Fibroblast of lung (primary cell): ENCODE measurements around the gene ING2. TPM values are rescaled to one million over a fixed set of nuclear protein-coding genes. Genes with fewer than 3 reads are reported as not detected.
A peak's percentile ranks its signal among the peaks of the same experiment; 100 is the strongest.

Experiments
- DNase-seq, 2 donors: peaks; one replicate each; pipeline versions ENCODE4 v3.0.0 to v3.0.0-alpha.2; 2010; ENCODE audit warnings: low read depth in 2 of 2
- H2AFZ ChIP-seq: 2 replicates; pipeline ENCODE4 v1.5.1; 2012; ENCODE audit warnings: low read length, control low read depth, inconsistent platforms
- H3K27ac ChIP-seq: 2 replicates; pipeline ENCODE4 v1.5.1; 2011; ENCODE audit warnings: low read length, control low read depth; ENCODE audit not compliant: insufficient read depth
- H3K27me3 ChIP-seq: 2 replicates; pipeline ENCODE4 v1.5.1; 2011; ENCODE audit warnings: mild to moderate bottlenecking, low read length; ENCODE audit not compliant: control insufficient read depth, insufficient read depth
- H3K36me3 ChIP-seq: 2 replicates; pipeline ENCODE4 v1.5.1; 2011; ENCODE audit warnings: low read length; ENCODE audit not compliant: control insufficient read depth, insufficient read depth
- H3K4me1 ChIP-seq: 2 replicates; pipeline ENCODE4 v1.5.1; 2011; ENCODE audit warnings: low read length; ENCODE audit not compliant: control insufficient read depth, insufficient read depth; ENCODE audit errors: extremely low read depth
- H3K4me2 ChIP-seq: 2 replicates; pipeline ENCODE4 v1.5.1; 2011; ENCODE audit warnings: low read length, control low read depth; ENCODE audit not compliant: insufficient read depth; ENCODE audit errors: extremely low read depth
- H3K4me3 ChIP-seq, 4 experiments: fragments of 200-600 bp in 1 of 4; sonication (generic) in 1 of 4; replicated peaks in 1 of 4; 2 replicates each; pipeline ENCODE4 v1.5.1; 2011 to 2016; ENCODE audit warnings: low read length in 4 of 4, low read depth in 3 of 4, mild to moderate bottlenecking in 3 of 4, control low read depth in 2 of 4, inconsistent platforms in 1 of 4, mixed read lengths in 1 of 4; ENCODE audit not compliant: insufficient read depth in 1 of 4; ENCODE audit errors: control extremely low read depth in 1 of 4
- H3K79me2 ChIP-seq: 2 replicates; pipeline ENCODE4 v1.5.1; 2012; ENCODE audit warnings: mild to moderate bottlenecking, low read length, inconsistent platforms; ENCODE audit not compliant: control insufficient read depth, insufficient read depth
- H3K9ac ChIP-seq: 2 replicates; pipeline ENCODE4 v1.5.1; 2011; ENCODE audit warnings: mild to moderate bottlenecking, low read length, control low read depth; ENCODE audit not compliant: insufficient read depth
- H3K9me3 ChIP-seq: 2 replicates; pipeline ENCODE4 v1.5.1; 2012; ENCODE audit warnings: low read depth, low read length; ENCODE audit not compliant: control insufficient read depth, insufficient read depth
- H4K20me1 ChIP-seq: 2 replicates; pipeline ENCODE4 v1.5.1; 2011; ENCODE audit warnings: low read length; ENCODE audit not compliant: control insufficient read depth, insufficient read depth; ENCODE audit errors: extremely low read depth
- EZH2 ChIP-seq: IDR thresholded peaks from 2 replicates; pipeline ENCODE4 v1.5.1; 2012; ENCODE audit warnings: low read length, control low read depth, mild to moderate bottlenecking; ENCODE audit errors: missing control alignments
- polyA plus RNA-seq, 2 donors: library from polyadenylated mRNA; depleted of rRNA in 1 of 2; stranded (reverse) in 1 of 2; unstranded in 1 of 2; fragments of >200 nt; gene quantifications; 2 replicates each; pipeline ENCODE4 v1.2.1, GENCODE V29; 2011 to 2012; ENCODE audit warnings: missing spikeins in 1 of 2
- total RNA-seq: library from RNA; depleted of rRNA; stranded (reverse); fragments of >200 nt; gene quantifications from 2 replicates; pipeline ENCODE4 v1.2.1, GENCODE V29; 2014
- TF ChIP-seq, protein P1 (sequence below), 2 donors: IDR thresholded peaks in 1 of 2; conservative IDR thresholded peaks in 1 of 2; 1 replicate in 1 of 2; 2 replicates in 1 of 2; pipeline ENCODE4 v1.5.1; 2011 to 2012; ENCODE audit warnings: low read length in 2 of 2, control low read depth in 1 of 2, inconsistent platforms in 1 of 2, low read depth in 1 of 2, mild to moderate bottlenecking in 1 of 2

Gene ING2
- total and polyA plus RNA-seq, 2 donors (not counting 1 experiment from before 2014, with no cell fraction given): 7.9 to 12.1 TPM

DNA sequence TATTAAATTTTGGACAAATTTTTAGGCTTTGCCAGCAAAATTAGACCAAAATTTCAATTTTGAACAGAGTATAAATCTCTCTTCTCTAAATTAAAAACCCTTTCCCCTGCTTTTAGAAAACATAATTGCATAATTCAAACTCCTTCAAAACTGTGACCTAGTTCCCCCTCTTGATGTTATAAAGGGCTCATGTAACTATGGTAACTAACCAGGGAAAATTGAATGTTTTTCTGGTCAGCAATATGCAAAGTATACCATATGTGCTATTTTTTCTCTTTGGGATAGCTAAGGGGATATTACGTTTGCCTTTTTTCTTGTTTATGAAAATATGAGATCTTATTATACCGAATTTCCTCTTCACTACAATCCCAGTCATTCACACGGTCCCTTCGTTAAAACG is 5.1 kb upstream of the ING2 start:
- Histone ChIP-seq H3K27ac (no peak overlapping the region), H3K9ac (no peak overlapping the region), H2AFZ (no peak overlapping the region), H3K27me3 (no peaks in the 10 kb centered on the region), H3K4me1 (peaks cover 2% of the 10 kb centered on the region), H3K9me3 (no peaks in the 10 kb centered on the region), H3K4me2 (no peak overlapping the region), H3K36me3 (no peaks in the 10 kb centered on the region), H4K20me1 (no peaks in the 10 kb centered on the region), H3K4me3 (no peak overlapping the region), H3K79me2 (peaks cover 8% of the 10 kb centered on the region)
- DNase-seq: no peak
- TF ChIP-seq, protein P1, sequence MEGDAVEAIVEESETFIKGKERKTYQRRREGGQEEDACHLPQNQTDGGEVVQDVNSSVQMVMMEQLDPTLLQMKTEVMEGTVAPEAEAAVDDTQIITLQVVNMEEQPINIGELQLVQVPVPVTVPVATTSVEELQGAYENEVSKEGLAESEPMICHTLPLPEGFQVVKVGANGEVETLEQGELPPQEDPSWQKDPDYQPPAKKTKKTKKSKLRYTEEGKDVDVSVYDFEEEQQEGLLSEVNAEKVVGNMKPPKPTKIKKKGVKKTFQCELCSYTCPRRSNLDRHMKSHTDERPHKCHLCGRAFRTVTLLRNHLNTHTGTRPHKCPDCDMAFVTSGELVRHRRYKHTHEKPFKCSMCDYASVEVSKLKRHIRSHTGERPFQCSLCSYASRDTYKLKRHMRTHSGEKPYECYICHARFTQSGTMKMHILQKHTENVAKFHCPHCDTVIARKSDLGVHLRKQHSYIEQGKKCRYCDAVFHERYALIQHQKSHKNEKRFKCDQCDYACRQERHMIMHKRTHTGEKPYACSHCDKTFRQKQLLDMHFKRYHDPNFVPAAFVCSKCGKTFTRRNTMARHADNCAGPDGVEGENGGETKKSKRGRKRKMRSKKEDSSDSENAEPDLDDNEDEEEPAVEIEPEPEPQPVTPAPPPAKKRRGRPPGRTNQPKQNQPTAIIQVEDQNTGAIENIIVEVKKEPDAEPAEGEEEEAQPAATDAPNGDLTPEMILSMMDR (conservative IDR thresholded peaks at IDR 0.05 in 1 of 2, IDR thresholded peaks at IDR 0.05 in 1 of 2; ENCODE audit: low read depth in 1 of 2, low read length in 2 of 2): no peak
- TF ChIP-seq EZH2: no peak

DNA sequence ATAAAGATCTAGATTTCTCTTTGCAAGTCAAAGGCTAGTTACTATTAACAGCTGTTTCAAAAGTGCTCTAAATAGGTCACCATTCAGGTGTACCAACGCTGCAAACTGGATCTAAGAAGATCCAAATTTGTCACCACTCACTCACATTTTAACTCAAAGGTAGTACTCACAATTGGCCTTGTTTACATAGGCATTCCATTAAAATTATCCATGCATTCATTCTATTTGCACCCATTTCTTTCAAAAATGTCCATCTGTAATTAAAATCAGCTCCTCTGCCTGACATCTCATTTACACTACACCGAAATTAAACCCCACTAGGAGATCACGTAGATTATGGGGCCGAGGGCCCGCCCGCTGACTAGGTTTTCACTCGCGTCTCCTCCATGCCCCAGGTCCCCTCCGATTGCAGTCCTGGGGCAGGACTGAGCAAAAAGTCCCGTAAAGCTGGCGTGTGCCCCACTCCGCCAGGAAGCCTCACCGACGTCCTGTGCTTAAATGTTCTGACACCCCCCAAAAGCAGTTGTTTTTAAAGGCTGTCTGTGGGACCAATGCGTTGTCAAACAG is 1.3 kb upstream of the ING2 start:
- H2AFZ ChIP-seq: peak overlapping the region; percentile 98
- peaks cover 2% of the 10 kb centered on the region for H3K4me1 ChIP-seq
- TF ChIP-seq, protein P1 (conservative IDR thresholded peaks at IDR 0.05 in 1 of 2, IDR thresholded peaks at IDR 0.05 in 1 of 2; ENCODE audit: low read depth in 1 of 2, low read length in 2 of 2): no peak
- TF ChIP-seq EZH2: no peak
- H3K9me3 ChIP-seq: no peaks in the 10 kb centered on the region
- H3K36me3 ChIP-seq: no peaks in the 10 kb centered on the region
- H3K4me3 ChIP-seq: peak overlapping the region; percentile 74 to 94 (median 78)
- peak overlapping the region; percentile 82 for H3K27ac ChIP-seq
- peaks cover 37% of the 10 kb centered on the region for H3K79me2 ChIP-seq
- H3K4me2 ChIP-seq: peak overlapping the region; percentile 77
- H3K9ac ChIP-seq: peak overlapping the region; percentile 67
- DNase-seq: no peak
- no peaks in the 10 kb centered on the region for H4K20me1 ChIP-seq
- no peaks in the 10 kb centered on the region for H3K27me3 ChIP-seq

DNA sequence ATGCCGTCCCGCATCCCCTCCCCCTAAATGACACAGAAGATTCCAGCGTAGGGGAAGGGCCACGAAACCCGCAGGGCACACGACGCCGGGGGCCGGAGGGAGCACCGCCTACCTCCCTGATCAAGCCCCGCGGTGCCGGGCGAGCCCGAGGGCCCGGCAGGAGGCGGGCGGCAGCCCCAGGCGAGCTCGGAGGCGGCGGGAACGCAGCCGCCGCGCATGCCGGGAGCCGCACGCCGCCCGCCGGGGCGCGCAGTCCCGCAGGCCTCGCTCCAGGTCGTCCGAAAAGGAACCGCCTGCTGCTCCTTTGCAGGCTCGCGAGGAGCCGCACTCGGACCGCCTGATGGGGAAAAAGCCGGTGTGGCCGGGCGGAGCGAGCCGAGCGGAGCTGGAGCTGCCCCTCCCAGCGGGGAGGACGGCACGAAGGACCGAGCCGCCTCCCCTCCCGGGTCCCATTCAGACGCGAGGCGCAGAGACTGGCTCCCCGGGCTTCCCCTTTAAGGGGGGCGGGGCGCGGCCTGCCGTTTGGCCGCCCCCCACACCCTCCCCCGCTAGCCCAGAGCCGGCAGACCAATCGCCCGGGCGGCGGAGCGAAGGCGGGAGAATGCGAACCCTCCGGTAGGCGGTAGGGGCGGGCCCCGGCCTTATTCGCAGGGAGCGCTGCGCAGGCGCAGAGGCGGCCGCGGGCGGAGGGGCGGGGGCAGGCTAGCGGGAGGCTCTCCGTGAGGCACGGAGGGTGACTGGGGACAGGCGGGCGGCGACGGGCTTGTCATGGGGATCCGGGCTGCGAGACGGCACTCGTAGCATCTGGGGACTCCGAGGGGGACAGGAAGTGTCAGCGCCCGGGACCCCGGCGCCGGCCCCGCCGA is 561 bp upstream of the ING2 start:
- H3K27ac ChIP-seq: peak overlapping the region; percentile 95
- H3K9me3 ChIP-seq: no peaks in the 10 kb centered on the region
- H4K20me1 ChIP-seq: no peaks in the 10 kb centered on the region
- peak overlapping the region; percentile 77 to 94 (median 84) for H3K4me3 ChIP-seq
- peak; percentile 96 to 97 for DNase-seq
- peaks cover 43% of the 10 kb centered on the region for H3K79me2 ChIP-seq
- no peaks in the 10 kb centered on the region for H3K27me3 ChIP-seq
- H3K4me1 ChIP-seq: peaks cover 2% of the 10 kb centered on the region
- no peaks in the 10 kb centered on the region for H3K36me3 ChIP-seq
- H3K4me2 ChIP-seq: peak overlapping the region; percentile 77
- peak overlapping the region; percentile 98 for H2AFZ ChIP-seq
- TF ChIP-seq, protein P1 (conservative IDR thresholded peaks at IDR 0.05 in 1 of 2, IDR thresholded peaks at IDR 0.05 in 1 of 2; ENCODE audit: low read depth in 1 of 2, low read length in 2 of 2): peak in 1 of 2 donors; percentile 31
- TF ChIP-seq EZH2: no peak
- peak overlapping the region; percentile 94 for H3K9ac ChIP-seq
